DND-41 (cell line): Measurements from ENCODE around the gene MYO1H.

ENCODE experiments used
- CTCF ChIP-seq: IDR thresholded peaks from 2 replicates; pipeline ENCODE4 v1.5.1; 2012; ENCODE audit warnings: borderline replicate concordance, low read length, moderate library complexity, mild to moderate bottlenecking; ENCODE audit not compliant: poor library complexity, severe bottlenecking; ENCODE audit errors: extremely low read depth
- EZH2 ChIP-seq: IDR thresholded peaks from 3 replicates; pipeline ENCODE4 v1.6.1; 2012; ENCODE audit warnings: borderline replicate concordance, low read depth, mild to moderate bottlenecking, moderate library complexity, low read length, inconsistent platforms; ENCODE audit not compliant: severe bottlenecking

- no peak for TF ChIP-seq EZH2
- TF ChIP-seq CTCF: no peak
These were observed 2.3 kb upstream of the MYO1H start for GRCh38 chr12:109345428-109345827.
